HepG2 (cell line): ENCODE data around the gene CAPN10. TPM values are rescaled to one million over a fixed set of nuclear protein-coding genes. Genes with fewer than 3 reads are reported as not detected.

Experiments
- DPF2 ChIP-seq: sonication (generic); formaldehyde crosslinking; IDR thresholded peaks from 2 replicates; pipeline ENCODE4 v1.4.0; 2020; ENCODE audit warnings: mild to moderate bottlenecking, low read depth, missing genetic modification reagents, borderline replicate concordance
- ETV6 ChIP-seq: sonication (generic); formaldehyde crosslinking; conservative IDR thresholded peaks from 2 replicates; pipeline ENCODE4 v1.4.0; 2020; ENCODE audit warnings: missing genetic modification reagents
- HNF1A ChIP-seq, 2 experiments: sonication (generic) in 1 of 2; formaldehyde crosslinking in 1 of 2; IDR thresholded peaks; 2 replicates each; pipeline versions ENCODE4 v1.4.0 to v1.6.1; 2016 to 2020; ENCODE audit warnings: borderline replicate concordance in 1 of 2, low read depth in 1 of 2, mild to moderate bottlenecking in 1 of 2, missing genetic modification reagents in 1 of 2
- LCORL ChIP-seq, 2 experiments: fragments of 450-650 bp in 1 of 2; sonication (generic) in 1 of 2; formaldehyde crosslinking in 1 of 2; IDR thresholded peaks; 2 replicates each; pipeline versions ENCODE4 v1.5.0 to v1.6.1; 2017 to 2020; ENCODE audit warnings: antibody characterized with exemption in 1 of 2, missing genetic modification reagents in 1 of 2
- MZF1 ChIP-seq: sonication (generic); formaldehyde crosslinking; IDR thresholded peaks from 2 replicates; pipeline ENCODE4 v1.8.1; 2023; ENCODE audit warnings: mild to moderate bottlenecking, missing genetic modification reagents, borderline replicate concordance
- NFIC ChIP-seq: IDR thresholded peaks from 2 replicates; pipeline ENCODE4 v1.6.1; 2012; ENCODE audit warnings: mild to moderate bottlenecking, low read length, inconsistent platforms
- NFYC ChIP-seq: IDR thresholded peaks from 2 replicates; pipeline ENCODE4 v1.6.1; 2016; ENCODE audit warnings: missing genetic modification reagents, missing compliant biosample characterization
- PRPF4 ChIP-seq: fragments of 200-400 bp; formaldehyde crosslinking; IDR thresholded peaks from 2 replicates; pipeline ENCODE4 v1.6.1; 2016; ENCODE audit warnings: low read length, low read depth; ENCODE audit not compliant: poor library complexity, severe bottlenecking
- TFE3 ChIP-seq: IDR thresholded peaks from 2 replicates; pipeline ENCODE4 v1.6.1; 2016
- ZBTB10 ChIP-seq: sonication (generic); formaldehyde crosslinking; IDR thresholded peaks from 2 replicates; pipeline ENCODE4 v1.4.0; 2020; ENCODE audit warnings: missing genetic modification reagents, borderline replicate concordance
- ZBTB25 ChIP-seq: IDR thresholded peaks from 2 replicates; pipeline ENCODE4 v1.6.1; 2018; ENCODE audit warnings: missing genetic modification reagents
- ZFP37 ChIP-seq: sonication (generic); formaldehyde crosslinking; IDR thresholded peaks from 2 replicates; pipeline ENCODE4 v1.4.0; 2020; ENCODE audit warnings: missing genetic modification reagents, borderline replicate concordance
- ZNF564 ChIP-seq: sonication (generic); formaldehyde crosslinking; IDR thresholded peaks from 2 replicates; pipeline ENCODE4 v1.8.1; 2023; ENCODE audit warnings: mild to moderate bottlenecking, missing genetic modification reagents
- polyA plus RNA-seq, 8 experiments: library from polyadenylated mRNA; depleted of rRNA in 3 of 8; stranded (reverse) in 7 of 8; unstranded in 1 of 8; fragments of >200 nt; fragmentation: Illumina TruSeq in 4 of 8; extraction: Trizol in 4 of 8; gene quantifications; 2 replicates each; pipeline versions ENCODE4 v1.2.1 to v1.2.3, GENCODE V29; 2011 to 2016; ENCODE audit warnings: low read depth in 4 of 8, missing spikeins in 1 of 8, mixed read lengths in 1 of 8; ENCODE audit not compliant: insufficient read depth in 1 of 8
- total RNA-seq, 5 experiments: library from RNA; depleted of rRNA; stranded (reverse); fragments of >200 nt; fragmentation: Illumina TruSeq; extraction: Trizol; gene quantifications; 2 replicates each; pipeline ENCODE4 v1.2.3, GENCODE V29; 2016; ENCODE audit warnings: low read depth in 1 of 5

Gene CAPN10
- total and polyA plus RNA-seq, 2 of the 13 experiments (the other 11 are each of a cell fraction or from before 2014, with no cell fraction given), result 27.6 to 32.4 TPM

GRCh38 chr2:240604291-240604938 is 17.9 kb downstream of the CAPN10 start (continued):
- TF ChIP-seq ZNF564 (CRISPR knock-in tag) (0 out of 2 replicates have a peak, but pooled peaks have one; percentile 47), NFIC (peak; percentile 98), ZBTB10 (CRISPR knock-in tag) (no peak), HNF1A (IDR thresholded peaks at IDR 0.05; ENCODE audit: low read depth) (no peak), HNF1A (CRISPR knock-in tag; IDR thresholded peaks at IDR 0.05; ENCODE audit: borderline replicate concordance) (no peak), PRPF4 (no peak), NFYC (CRISPR knock-in tag) (peak; percentile 43; the same call in 1 of the 2 replicates), TFE3 (peak; percentile 57; the same call in 1 of the 2 replicates), DPF2 (CRISPR knock-in tag) (no peak; the same call in none of the 2 replicates), ZFP37 (CRISPR knock-in tag) (peak; percentile 68; the same call in 1 of the 2 replicates), MZF1 (CRISPR knock-in tag) (no peak), LCORL (IDR thresholded peaks at IDR 0.05) (peak; percentile 91), LCORL (CRISPR knock-in tag; IDR thresholded peaks at IDR 0.05) (peak; percentile 58; the same call in 1 of the 2 replicates), ZBTB25 (0 out of 2 replicates have a peak, but pooled peaks have one; percentile 46), ETV6 (peak; percentile 82)
